NCI-H1092 treated with DMSO at 0.1 percent for 48 hours (cell line): Measurements from ENCODE around the gene CTNNA1.
"Not testable (repeated sequence)": the region's sequence is repeated elsewhere in the genome, so short reads cannot be mapped to it uniquely, and the experiment has no call there.

Experiments
- DNase-seq: peaks from one replicate; lab custom pipeline; 2025; lab: John Stamatoyannopoulos, UW

CTNNA1 gene

DNA sequence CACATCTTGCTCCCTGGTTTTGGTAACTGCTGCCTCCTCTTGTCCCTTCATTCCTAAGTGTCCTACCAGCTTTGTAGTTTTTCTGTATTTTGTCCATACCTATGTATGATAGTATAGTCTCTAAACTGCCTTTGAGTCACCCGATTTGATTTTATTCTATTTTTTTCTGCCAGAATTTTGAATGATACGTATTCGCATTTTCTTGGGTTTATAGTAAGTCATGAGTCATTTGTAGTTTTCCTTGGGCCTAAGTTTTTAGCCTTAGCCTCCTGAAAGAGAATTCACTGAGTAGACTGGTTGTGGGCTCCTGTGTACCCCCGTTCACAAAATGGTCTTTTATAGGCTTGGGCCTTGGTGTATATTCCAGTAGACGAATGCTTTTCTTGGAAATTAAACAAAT, 62.3 kb downstream of the CTNNA1 start:
- no peak for DNase-seq

DNA sequence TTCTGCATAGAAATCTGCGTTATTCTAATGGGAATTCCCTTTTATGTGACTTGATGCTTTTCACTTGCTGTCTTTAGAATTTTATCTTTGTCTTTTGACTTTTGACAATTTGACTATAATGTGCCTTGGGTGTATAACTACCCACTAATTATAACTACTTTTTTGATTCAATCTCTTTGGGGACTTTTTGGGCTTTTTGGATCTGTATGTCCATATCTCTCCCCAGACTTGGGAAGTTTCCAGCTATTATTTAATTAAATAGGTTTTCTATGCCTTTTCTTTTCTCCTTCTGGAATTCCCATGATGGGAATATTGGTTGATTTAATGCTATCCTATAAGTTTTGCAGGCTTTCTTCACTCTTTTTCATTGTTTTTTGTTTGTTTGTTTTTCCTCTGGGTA, 64.0 kb downstream of the CTNNA1 start:
- DNase-seq: no peak

DNA sequence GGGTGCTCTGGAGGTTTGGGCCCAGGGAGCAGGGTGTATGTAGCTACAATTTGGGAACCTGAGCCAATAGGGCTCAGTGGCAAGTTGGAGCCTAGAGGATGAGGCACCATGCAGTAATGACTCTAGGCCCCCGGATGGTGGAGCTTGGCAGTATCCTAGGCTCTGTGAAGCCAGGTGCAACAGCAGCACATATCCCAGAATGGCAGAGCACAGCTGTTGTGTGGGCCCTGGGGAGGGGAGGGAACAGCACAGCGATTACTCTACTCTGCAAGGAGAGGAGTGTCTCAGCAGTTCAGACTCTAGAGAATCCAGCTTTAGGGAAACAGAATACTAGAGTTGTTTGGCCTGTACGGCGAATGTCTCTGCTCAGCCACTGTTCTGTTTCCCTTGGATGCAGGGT, 65.9 kb downstream of the CTNNA1 start:
- DNase-seq: no peak

DNA sequence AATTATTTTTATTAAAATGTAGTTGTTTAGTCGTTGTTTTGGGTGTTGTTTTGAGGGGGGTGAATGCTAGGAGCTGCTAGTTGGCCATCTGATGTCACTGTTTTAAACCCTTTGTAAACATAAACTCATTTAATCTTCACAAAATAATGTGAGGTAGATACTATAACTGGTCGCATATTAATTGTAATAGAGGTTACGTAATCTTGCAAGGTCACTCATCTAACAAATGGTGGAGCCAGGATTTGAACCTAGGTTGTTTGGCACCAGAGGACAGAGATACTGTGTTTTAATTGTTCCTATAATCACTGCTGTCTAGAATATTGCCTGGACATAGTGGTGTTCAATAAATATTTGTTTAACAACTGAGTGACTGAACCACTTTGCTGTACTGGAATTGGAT, 67.5 kb downstream of the CTNNA1 start:
- DNase-seq: no peak

DNA sequence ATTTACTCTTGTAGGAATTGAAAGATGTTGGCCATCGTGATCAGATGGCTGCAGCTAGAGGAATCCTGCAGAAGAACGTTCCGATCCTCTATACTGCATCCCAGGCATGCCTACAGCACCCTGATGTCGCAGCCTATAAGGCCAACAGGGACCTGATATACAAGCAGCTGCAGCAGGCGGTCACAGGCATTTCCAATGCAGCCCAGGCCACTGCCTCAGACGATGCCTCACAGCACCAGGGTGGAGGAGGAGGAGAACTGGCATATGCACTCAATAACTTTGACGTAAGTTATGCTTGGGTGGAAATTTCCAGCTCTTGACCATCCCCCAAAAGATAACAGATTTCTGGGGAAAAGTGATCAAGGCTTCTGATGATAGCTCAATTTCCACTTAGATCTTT, 71.3 kb downstream of the CTNNA1 start:
- DNase-seq: no peak

DNA sequence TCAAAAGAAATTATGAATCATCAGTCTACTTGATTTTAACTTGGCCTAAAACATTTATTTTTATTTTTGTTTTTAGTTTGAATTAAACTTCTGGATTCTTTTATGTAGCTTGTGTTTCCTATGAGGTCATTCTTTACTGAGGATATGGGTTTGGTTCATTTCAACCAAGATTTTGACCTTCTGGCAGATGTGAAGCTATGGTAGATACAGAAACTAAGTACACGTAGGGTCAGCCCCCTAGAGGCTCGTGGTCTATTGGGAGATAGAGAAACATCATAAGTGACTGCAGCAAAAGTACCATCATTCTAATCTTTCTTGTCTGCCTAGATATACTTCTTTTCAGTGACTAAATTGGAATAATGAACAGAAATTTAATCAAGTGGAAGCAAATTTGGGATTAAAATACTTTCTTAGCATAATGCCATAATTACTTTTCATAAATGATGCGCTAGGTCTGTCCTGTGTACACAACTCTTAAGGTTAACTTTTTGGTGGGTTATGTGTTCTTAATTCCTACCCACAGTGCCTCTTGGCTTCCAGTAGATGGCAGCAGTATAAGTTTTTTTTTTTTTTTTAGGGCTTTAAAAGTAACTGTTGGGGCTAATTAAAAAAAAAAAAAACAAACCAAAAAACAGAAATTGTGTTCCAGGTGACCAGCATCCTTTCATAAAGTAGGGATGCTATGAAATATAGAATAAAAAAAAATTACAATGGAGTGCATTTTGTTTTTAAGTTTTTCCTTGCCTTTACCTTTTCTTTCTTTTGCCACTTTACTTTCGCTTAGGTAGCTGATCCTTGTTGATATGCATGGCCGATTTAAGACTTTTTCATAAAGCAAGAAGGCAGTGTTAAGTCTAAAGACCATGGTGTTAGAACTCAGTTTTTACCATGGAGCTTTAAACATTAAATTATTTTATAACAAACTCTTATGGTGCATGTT, 72.0 kb downstream of the CTNNA1 start:
- DNase-seq: peak; percentile 13

DNA sequence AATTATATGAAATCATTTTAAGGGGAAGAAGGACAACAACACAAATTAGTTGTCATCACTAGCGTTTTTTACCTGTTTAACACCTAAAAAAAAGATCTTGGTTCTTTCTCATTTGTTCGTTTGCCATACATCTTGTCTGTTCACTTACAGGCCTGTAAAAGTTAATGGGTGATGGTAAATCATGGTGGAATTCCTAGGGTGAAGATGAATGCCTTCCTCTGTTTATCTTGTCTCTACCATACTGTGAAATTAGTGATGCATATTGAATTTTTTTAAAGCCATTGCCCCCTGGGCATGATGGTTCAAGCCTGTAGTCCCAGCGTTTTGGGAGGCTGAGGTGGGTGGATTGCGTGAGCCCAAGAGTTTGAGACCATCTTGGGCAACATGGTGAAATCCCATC, 75.3 kb downstream of the CTNNA1 start:
- DNase-seq: no peak

DNA sequence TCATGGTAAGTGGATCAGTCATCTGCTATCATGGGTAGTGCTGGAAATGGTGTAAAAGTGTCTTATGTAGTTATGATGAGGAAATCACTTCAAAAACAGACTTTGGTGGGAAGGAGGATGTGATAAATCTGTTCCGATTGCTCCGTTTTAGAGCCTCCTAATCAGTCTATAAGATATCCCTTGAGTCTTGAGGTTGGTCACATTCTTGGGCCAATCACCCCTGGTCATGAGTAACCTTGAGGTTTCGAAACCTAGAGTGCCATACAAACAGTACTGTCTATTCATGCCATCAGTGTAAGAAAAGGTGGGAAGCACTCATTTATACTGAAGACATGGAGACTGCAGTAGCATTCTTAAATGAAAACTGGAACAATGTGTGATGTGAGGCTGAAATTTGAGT, 76.1 kb downstream of the CTNNA1 start:
- no peak for DNase-seq

DNA sequence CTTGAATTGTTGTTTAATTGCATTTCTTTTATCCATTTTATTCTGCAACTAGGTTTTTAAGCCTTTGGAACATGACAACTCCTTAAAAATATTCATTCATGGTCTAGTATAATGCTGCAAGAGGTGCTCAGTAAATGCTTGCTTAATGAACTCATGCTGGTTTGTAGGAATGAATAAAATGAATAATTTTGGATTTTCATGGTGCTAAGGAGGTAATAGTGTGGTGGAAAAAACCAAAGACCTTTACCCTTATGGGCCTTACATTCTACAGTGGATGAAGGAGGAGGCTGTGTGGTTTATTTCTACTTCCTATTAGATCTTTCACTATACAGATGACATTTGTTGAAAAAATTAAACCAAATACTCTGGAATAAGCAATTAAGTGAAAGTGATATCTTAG, 78.5 kb downstream of the CTNNA1 start:
- no peak for DNase-seq

DNA sequence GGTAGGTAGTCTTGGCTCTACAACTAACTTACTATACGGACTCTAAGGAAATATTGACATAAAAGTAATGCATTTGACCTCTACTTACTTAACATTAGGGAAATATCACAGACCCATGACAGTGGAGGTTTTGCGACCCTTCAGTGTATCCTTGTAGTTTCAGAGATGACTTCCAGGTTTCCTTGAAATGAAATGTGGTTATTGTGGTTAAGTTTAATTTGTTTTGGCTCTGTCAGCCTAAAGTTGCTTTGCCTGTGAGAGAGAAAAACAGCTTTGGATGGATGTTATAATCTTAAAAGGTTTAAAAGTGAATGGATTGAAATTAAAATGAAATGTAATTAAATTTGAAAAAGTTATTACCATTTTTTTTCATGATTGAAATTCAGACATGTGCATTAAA, 79.0 kb downstream of the CTNNA1 start:
- no peak for DNase-seq

DNA sequence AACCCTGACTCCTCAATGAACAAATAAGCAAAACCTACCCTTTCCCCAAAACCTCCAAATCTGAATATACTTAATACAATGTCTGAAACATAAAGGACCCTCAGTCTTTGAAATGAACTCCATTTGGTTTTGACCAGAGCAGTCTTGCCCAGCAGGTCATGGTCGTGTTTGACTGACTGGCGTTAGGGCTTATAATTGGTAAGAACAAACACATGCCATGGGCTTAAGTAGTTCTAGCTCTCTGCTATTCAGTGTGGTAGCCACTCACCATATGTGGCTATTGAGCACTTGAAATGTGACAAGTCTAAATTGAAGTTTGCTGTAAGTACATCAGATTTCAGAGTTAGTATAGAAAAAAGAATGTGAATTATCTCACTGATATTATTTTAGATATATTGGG, 79.9 kb downstream of the CTNNA1 start:
- DNase-seq: no peak

DNA sequence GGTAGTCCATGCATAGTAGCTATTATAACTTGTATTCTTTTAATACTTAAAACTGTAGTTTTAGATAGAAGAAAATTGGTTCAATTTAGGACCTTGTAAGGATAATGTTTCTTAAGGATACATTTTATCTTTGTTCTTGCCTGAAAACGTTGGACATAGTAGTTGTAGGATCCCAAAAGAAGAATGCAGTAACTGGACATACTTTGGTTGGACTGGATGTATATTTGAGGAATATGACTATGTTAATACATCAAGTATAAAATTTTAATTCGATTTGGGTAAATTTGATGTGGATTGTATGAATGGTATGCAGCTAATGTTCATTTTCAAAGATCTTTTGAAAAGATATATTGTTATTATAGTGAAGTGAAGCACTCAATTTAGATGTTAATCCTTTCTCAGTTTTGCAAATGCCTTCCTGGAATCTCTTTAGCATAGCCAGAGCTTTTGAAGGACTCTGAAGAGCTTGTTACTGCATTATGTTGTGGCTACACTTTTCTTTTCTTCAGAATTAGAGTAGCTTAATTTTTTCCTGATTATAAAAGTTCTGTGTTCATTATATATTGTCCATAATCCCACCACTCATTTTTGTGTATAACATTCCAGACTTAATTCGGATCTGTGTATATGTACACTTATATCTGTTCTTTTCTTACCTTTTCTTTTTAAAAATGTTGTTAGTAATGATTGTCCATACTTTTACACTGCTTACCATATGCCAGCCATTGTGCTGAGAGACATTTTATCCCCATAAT, 80.7 kb downstream of the CTNNA1 start:
- no peak for DNase-seq

DNA sequence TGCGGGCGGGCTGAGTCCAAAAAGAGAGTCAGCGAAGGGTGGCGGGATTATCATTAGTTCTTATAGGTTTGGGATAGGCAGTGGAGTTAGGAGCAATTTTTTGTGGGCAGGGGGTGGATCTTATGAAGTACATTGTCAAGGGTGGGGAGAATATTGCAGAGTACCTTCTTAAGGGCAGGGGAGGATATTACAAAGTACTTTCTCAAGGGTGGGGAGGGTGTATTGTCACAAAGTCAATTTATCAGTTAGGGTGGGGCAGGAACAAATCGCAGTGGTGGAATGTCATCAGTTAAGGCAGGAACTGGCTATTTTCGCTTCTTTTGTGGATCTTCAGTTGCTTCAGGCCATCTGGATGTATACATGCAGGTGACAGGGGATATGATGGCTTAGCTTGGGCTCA, 81.6 kb downstream of the CTNNA1 start:
- not testable (repeated sequence) for DNase-seq

DNA sequence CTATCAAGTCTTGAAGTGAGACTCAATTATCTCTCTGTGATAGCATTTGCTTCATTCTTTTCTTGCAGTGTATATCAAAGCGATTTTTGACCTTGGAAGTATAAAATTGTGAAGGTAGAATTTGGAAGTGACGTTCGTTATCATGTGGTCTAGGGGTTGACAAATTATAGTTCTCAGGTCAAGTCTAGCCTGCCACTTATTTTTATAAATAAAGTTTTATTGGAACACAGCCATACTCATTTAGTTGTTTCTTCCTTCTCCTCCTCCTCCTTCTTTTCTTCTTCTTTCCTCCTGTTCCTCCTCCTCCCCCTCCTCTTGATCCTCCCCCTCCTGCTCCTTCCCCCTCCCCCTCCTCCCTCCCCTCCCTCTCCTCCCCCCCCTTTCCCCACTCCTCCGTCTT, 83.9 kb downstream of the CTNNA1 start:
- DNase-seq: no peak

DNA sequence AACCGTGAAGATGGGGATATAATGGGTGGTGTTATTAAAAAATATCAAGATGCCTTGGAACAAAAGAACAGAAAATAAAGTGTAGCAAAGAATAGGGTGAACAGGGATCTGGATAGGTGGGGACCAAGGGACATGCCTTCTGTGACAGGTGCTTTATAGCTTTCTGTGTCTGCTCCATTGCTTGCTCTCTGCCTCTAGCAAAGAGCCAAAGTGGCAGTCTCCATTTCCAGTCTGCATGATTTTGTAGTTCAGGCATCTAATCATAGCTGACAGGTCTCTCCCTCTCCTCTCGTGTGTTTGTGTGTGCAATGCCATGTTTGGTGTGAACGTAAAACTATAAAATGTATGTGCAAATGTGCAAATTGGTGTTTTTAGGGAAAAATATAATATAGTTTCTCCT, 86.9 kb downstream of the CTNNA1 start:
- no peak for DNase-seq

DNA sequence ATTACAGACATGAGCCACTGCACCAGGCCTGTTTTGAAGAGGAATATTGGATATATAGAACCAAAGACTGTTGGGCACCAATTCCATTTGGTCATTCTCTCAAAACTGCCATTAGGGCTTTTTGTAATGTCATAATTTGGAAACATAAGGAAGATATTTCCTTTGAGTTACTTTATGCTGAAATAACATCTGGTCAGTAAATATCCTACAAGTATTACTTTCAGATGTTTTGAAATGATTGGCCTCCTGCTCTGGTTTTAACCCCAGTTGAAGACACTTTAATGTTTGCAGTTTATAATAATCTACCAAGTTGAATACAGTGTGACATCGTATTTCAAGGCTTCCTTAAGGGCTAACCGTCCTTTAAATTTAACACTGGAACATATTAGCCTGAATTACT, 88.3 kb downstream of the CTNNA1 start:
- DNase-seq: no peak

DNA sequence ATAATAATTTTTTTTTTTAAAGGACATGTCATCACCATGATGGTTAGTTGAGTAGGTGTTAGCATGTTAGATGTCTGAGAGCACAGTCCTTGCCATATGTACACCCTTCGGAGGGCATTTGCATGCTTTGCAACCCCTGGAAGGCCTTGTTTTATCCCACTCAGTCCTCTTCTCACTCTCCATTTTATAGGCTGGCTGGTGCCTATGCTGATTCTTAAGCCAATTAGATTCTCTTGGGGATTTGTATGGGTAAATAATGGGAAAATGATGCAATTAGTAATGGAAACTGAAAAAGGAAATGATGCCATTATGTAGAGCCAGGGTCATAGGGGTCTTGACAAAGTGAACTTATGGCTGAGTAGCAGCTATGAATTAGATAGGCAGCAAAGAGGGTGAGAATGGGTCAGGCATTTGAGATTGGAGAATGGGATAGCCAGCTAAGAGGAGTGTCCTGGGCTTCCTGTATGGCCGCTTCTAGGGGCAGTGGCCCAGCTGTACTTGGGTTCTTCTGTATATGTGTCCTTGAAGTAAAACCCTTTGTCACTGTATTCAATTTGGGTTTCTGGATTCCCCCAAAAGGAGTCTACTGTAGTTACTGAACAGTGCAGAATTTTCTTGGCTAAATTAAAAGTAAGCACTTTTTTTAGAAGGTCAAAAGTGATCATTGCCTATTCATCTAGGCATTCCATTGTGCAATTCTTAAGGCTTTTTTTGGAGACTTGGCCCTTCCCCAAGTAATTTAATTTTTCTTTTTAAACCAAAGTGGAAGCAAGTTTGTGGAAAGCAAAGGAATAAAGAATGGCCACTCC, 90.3 kb downstream of the CTNNA1 start:
- DNase-seq: no peak

DNA sequence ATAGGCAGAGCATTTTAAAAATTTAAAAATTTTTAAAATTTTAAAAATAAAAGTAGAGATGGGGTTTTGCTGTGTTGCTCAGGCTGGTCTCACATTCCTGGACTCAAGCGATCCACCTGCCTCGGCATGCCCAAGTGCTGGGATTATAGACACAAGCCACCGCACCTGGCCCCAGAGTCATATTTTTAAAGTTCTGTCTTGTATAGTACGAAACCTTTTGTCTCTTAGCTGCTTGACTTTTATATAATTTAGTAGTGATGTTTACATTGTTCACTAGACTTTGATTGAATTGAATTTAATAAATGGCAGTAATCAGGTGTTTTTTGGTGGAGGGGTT, 90.9 kb downstream of the CTNNA1 start:
- no peak for DNase-seq

DNA sequence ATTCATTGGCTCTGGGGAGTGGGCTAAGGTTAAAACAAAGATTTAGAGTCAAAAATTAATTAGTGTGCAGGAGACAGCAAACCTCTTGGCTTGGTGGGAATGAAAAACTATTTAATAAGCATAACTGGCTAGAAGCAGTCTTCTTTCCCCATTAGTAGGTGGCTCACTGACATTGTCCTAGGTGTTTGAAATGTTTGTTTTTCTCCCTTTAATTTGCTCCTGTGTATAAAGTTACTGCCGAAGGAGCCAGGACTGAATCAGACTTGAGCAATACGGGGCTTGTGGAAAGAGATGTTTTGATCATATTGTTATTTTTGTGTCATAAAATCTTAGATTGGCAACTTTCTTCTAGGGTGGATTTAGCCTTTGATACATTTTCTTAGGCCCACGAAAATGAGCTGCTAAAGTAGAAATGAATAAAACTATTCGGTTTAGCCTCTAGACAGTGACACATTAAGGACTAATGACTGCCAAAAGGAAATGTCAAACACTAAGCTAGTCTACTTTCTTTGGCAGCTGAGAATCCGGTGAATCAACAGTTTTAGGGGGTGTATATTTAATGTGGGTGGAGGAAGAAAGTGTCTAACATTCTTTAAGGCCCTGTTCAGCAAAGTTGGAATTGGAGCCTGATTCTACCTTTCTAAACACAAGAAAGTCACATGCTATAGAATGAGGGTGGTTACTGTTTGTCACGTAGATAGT, 91.7 kb downstream of the CTNNA1 start:
- DNase-seq: no peak

DNA sequence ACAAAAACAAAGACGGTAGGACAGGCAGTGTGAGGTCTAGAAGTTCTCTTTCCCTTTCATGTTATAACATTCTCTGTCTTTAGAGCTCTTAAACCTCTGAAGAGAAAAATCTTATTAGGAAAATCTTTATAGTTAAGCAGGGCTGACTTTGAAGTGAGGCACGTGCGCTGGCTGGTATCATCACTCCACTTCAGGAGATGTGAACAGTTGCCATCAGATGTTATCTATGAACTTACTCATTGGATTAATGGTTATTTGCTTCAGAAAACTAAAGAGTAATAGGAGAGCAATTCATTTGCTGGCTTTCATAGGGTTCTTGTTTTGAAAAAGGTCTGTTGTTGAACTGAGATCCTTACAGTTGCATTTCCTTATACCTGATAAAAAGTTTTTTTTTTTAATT, 96.2 kb downstream of the CTNNA1 start:
- DNase-seq: no peak

DNA sequence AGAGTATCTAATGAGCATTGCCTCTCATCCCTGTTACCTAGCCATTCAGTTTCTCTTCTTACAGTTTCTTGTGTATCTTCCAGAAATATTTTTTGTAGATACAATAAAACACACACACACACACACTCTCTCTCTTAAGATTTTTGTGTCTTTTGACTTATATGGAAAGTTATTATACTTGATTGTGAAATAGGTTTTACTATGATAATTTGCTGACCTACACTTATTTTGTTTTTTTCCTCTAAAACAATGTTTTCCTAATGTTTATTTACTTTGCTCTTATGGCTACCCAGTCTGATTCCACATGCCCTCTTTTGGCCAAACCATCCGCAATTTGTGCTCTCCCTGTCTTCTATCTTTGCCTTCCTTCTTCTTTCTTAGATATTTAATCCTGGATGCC, 96.7 kb downstream of the CTNNA1 start:
- no peak for DNase-seq

DNA sequence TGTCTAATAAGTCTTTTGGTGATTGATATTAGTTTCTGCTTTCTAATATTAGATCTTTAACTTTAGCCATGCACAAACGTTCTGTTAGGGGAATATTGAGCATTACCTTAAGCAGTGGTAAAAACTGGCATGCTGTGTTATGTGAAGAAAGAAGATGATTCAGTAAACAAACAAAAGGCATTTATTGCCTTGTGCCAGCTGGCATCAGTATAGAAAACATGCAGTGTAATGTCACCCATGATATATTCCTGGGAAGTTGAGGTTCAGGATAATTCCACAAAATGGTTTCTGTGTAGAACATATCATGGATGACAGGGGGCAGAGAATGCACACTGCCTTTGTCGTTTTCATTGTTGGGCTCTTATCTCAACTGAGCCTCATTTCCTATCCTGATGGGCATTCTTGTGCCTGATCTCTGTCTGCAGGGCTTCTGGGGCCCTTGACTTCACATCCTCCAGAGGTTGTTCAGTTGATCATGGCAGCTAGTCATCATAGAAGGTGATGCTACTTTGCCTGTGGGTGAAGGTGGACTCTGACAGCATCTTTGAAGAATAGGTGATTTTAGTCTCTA, 97.7 kb downstream of the CTNNA1 start:
- DNase-seq: no peak
